NB4 (cell line): ENCODE measurements around the gene MFAP4.

Source experiments
- DNase-seq: peaks from one replicate; pipeline ENCODE4 v3.0.0; 2010; ENCODE audit warnings: low read depth
- H3K4me3 ChIP-seq: one replicate; pipeline ENCODE4 v1.5.1; 2011; ENCODE audit warnings: mild to moderate bottlenecking, low read depth, low read length, moderate library complexity
- CTCF ChIP-seq: IDR thresholded peaks from one replicate; pipeline ENCODE4 v1.5.1; 2012; ENCODE audit warnings: low read depth, low read length
- MAX ChIP-seq: IDR thresholded peaks from 2 replicates; pipeline ENCODE4 v1.6.1; 2011; ENCODE audit warnings: low read depth, low read length
- MYC ChIP-seq: IDR thresholded peaks from 2 replicates; pipeline ENCODE4 v1.6.1; 2011; ENCODE audit warnings: low read depth, low read length
- POLR2A ChIP-seq: IDR thresholded peaks from 2 replicates; pipeline ENCODE4 v1.6.1; 2011; ENCODE audit warnings: mild to moderate bottlenecking; ENCODE audit not compliant: insufficient read length; ENCODE audit errors: extremely low read depth

The MFAP4 gene

GRCh38 chr17:19407601-19408345 is 20.8 kb upstream of the MFAP4 start:
- TF ChIP-seq CTCF, result no peak
- TF ChIP-seq POLR2A, result no peak
- no peak for TF ChIP-seq MAX
- TF ChIP-seq MYC, result no peak
- no peak for DNase-seq
- H3K4me3 ChIP-seq, result no peak overlapping the region

GRCh38 chr17:19405114-19405513 is 18.1 kb upstream of the MFAP4 start:
- no peak overlapping the region for H3K4me3 ChIP-seq
- TF ChIP-seq MAX, result no peak
- no peak for TF ChIP-seq POLR2A
- no peak for TF ChIP-seq MYC
- no peak for TF ChIP-seq CTCF
- DNase-seq, result no peak

GRCh38 chr17:19404264-19404663 is 17.3 kb upstream of the MFAP4 start:
- no peak for DNase-seq
- TF ChIP-seq POLR2A (no peak), MYC (no peak)
- H3K4me3 ChIP-seq, result no peak overlapping the region

- no peak for DNase-seq
- TF ChIP-seq POLR2A (no peak), CTCF (no peak), MYC (no peak), MAX (no peak)
- H3K4me3 ChIP-seq, result no peak overlapping the region
Observed at GRCh38 chr17:19403021-19403420, 16.0 kb upstream of the MFAP4 start.

- no peak for DNase-seq
- TF ChIP-seq CTCF, result no peak
- no peak for TF ChIP-seq MYC
- TF ChIP-seq POLR2A, result no peak
- TF ChIP-seq MAX, result no peak
- no peak overlapping the region for H3K4me3 ChIP-seq
Observed at GRCh38 chr17:19402171-19402570, 15.2 kb upstream of the MFAP4 start.

- DNase-seq, result no peak
- TF ChIP-seq CTCF (no peak), MAX (no peak), POLR2A (no peak), MYC (no peak)
- no peak overlapping the region for H3K4me3 ChIP-seq
Observed at GRCh38 chr17:19401321-19402010, 14.5 kb upstream of the MFAP4 start.
